Measurements from ENCODE around the gene C2orf15.

The C2orf15 gene

DNA sequence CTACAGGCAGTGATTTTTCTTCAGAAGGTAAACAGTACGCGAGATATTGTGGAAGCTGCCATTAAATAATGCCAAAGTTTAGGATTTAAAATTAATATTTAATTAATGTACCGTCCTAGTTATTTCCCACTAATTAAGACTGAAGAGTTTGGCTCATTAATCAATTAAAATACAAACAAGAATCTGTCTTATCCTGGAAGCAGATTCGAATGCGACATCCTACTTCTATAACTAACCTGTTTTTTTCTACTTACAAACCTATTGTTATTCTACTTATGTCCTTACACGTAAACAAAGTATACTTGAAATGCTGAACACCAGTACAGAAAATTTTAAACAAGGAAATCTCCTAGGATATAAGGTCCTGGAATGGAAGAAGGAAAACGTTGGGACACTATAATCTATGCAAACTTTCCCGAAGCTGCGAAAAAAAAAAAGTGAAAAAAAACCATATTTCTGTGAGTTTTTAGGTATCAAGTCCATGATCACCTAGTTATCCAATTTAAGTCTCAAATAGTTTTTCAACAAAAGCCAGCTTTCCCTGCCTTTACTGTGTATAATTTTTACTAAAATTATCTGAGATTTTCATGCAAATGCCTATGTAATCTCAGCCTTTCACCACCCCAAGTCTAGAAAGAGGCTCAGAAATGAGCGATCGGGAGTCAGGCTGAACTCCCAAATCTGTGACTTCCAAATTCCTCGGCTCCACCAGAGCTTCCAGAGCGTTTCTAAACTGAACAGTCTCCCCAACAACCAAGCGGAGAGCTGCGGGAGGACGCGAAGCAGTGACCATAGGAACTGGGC, 1.2 kb upstream of the C2orf15 start:
- H3K9ac ChIP-seq (ENCODE audit: low read length in 2 of 2) = peak overlapping the region; percentile 60 to 67
- H3K36me3 ChIP-seq (ENCODE audit: control insufficient read depth in 2 of 2, insufficient read depth in 2 of 2, low read length in 2 of 2) = no peaks in the 10 kb centered on the region
- H3K27ac ChIP-seq (ENCODE audit: low read length) = no peak overlapping the region
- H3K9me3 ChIP-seq (ENCODE audit: control insufficient read depth in 2 of 2, low read length in 2 of 2) = no peaks in the 10 kb centered on the region
- H3K4me1 ChIP-seq (ENCODE audit: control insufficient read depth, insufficient read depth, low read length) = peaks cover 6% of the 10 kb centered on the region
- H3K27me3 ChIP-seq (ENCODE audit: control insufficient read depth in 1 of 2, insufficient read depth in 2 of 2, low read length in 2 of 2) = no peaks in the 10 kb centered on the region
- peak overlapping the region; percentile 83 to 95 for H3K4me3 ChIP-seq (ENCODE audit: low read length in 2 of 2)

DNA sequence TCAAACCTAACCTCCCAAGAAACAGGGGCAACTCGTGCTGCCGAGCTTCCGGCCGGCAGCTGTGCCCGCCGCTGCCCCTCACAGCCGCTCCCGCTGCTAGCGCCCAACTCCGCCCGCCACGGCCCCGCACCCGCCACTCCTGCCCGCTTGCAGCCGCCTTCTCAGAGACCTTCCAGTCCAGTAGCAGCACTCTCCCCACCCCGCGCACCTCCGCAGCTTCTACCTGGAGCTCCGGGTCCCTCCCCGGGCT, 722 bp upstream of the C2orf15 start:
- H3K27ac ChIP-seq (ENCODE audit: low read length) = no peak overlapping the region
- peak overlapping the region; percentile 60 to 67 for H3K9ac ChIP-seq (ENCODE audit: low read length in 2 of 2)
- H3K9me3 ChIP-seq (ENCODE audit: control insufficient read depth in 2 of 2, low read length in 2 of 2) = no peaks in the 10 kb centered on the region
- H3K4me3 ChIP-seq (ENCODE audit: low read length in 2 of 2) = peak overlapping the region; percentile 83 to 95
- H3K27me3 ChIP-seq (ENCODE audit: control insufficient read depth in 1 of 2, insufficient read depth in 2 of 2, low read length in 2 of 2) = no peaks in the 10 kb centered on the region
- H3K4me1 ChIP-seq (ENCODE audit: control insufficient read depth, insufficient read depth, low read length) = peaks cover 6% of the 10 kb centered on the region
- H3K36me3 ChIP-seq (ENCODE audit: control insufficient read depth in 2 of 2, insufficient read depth in 2 of 2, low read length in 2 of 2) = no peaks in the 10 kb centered on the region

DNA sequence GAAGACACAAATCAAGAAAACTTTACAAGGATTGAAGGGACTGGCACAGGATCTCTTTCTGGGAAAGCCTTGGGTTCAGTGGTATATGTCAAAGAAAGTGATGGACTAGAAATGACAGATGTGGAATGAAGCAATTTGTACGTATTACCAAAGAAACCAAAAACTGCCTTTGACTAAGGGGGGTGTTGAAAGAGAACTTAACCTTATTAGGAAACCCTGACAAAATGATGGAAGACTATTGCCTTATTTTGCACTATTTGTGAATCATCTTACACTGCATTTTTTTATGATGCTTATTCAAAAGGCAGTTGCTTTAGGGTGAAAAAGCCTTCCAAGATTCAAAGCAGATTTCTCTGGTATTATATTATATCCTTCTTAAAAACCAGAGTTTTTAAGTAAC, 9.2 kb downstream of the C2orf15 start:
- Histone ChIP-seq H3K36me3 (ENCODE audit: control insufficient read depth in 2 of 2, insufficient read depth in 2 of 2, low read length in 2 of 2) (no peaks in the 10 kb centered on the region), H3K27me3 (ENCODE audit: control insufficient read depth in 1 of 2, insufficient read depth in 2 of 2, low read length in 2 of 2) (no peaks in the 10 kb centered on the region), H3K4me1 (ENCODE audit: control insufficient read depth, insufficient read depth, low read length) (peaks cover 10% of the 10 kb centered on the region), H3K9ac (ENCODE audit: low read length in 2 of 2) (no peak overlapping the region), H3K9me3 (ENCODE audit: control insufficient read depth in 2 of 2, low read length in 2 of 2) (no peaks in the 10 kb centered on the region), H3K27ac (ENCODE audit: low read length) (no peak overlapping the region), H3K4me3 (ENCODE audit: low read length in 2 of 2) (no peak overlapping the region)

DNA sequence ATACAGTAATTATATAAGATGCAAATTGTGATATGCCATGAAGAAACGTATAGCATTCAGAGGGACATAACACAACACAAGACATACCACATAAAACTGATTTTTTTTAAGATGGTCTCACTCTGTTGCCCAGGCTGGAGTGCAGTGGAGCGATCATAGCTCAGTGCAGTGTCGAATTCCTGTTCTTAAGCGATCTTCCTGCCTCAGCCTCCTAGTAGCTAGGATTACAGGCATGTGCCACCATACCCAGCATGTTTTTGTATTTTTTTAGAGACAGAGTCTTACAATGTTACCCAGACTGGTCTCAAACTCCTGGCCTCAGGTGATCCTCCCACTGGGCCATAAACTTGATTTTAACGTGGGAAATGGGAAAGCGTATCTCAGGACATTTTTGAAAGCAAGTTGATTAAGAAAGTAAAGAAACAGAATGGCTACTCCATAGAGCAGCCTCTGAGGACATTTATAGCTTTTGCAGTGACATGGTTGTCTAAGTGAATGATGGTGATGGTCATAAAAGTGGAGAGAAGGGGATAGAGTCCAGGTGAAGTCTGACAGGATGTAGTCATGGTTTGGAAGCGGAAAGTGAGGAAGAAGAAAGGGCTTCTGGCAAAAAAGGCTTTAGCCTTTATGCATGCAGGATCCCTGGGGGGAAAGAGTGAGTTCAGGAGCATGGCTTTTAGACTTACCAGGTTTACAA, 10.8 kb downstream of the C2orf15 start:
- Histone ChIP-seq H3K9ac (ENCODE audit: low read length in 2 of 2) (no peak overlapping the region), H3K4me1 (ENCODE audit: control insufficient read depth, insufficient read depth, low read length) (peaks cover 11% of the 10 kb centered on the region), H3K27ac (ENCODE audit: low read length) (no peak overlapping the region), H3K36me3 (ENCODE audit: control insufficient read depth in 2 of 2, insufficient read depth in 2 of 2, low read length in 2 of 2) (no peaks in the 10 kb centered on the region), H3K9me3 (ENCODE audit: control insufficient read depth in 2 of 2, low read length in 2 of 2) (no peaks in the 10 kb centered on the region), H3K27me3 (ENCODE audit: control insufficient read depth in 1 of 2, insufficient read depth in 2 of 2, low read length in 2 of 2) (no peaks in the 10 kb centered on the region), H3K4me3 (ENCODE audit: low read length in 2 of 2) (no peak overlapping the region)

DNA sequence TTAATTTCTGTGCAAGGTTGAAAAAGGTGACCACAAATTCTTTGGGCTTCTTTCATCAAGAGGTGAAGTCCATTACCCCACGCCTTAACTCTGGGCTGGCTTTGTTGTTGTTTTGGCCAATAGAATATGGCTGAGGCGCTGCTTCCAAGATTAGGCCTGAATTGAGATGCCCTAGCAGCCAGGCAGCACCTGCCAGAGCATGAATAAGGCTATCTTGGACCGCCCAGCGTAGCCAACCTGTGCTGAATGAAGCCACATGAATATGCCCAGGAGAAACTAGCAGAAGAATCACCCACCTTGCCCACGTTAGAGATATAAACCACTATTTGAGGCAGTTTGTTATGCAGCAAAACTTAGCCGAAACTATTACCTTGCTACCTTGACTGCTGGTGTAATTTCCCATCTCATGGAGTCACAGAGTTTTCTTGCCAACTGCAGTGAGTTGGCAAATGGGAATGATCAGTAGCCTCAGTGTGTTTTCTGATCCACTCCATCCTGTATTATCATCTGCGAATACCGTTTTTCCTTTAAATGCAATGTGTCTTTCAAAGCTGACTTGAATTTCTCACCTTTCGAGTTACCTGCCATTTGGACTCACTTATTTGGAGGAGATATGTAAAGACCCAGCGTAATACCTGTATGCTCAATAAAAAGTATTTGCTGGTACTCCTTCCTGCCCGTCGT, 12.6 kb downstream of the C2orf15 start:
- peaks cover 11% of the 10 kb centered on the region for H3K4me1 ChIP-seq (ENCODE audit: control insufficient read depth, insufficient read depth, low read length)
- H3K9ac ChIP-seq (ENCODE audit: low read length in 2 of 2) = peak overlapping the region; percentile 83 to 91
- H3K4me3 ChIP-seq (ENCODE audit: low read length in 2 of 2) = peak overlapping the region; percentile 87 to 97
- H3K9me3 ChIP-seq (ENCODE audit: control insufficient read depth in 2 of 2, low read length in 2 of 2) = no peaks in the 10 kb centered on the region
- H3K27ac ChIP-seq (ENCODE audit: low read length) = peak overlapping the region; percentile 87
- no peaks in the 10 kb centered on the region for H3K27me3 ChIP-seq (ENCODE audit: control insufficient read depth in 1 of 2, insufficient read depth in 2 of 2, low read length in 2 of 2)
- H3K36me3 ChIP-seq (ENCODE audit: control insufficient read depth in 2 of 2, insufficient read depth in 2 of 2, low read length in 2 of 2) = peaks cover 0 to 2% of the 10 kb centered on the region in 2 donors

DNA sequence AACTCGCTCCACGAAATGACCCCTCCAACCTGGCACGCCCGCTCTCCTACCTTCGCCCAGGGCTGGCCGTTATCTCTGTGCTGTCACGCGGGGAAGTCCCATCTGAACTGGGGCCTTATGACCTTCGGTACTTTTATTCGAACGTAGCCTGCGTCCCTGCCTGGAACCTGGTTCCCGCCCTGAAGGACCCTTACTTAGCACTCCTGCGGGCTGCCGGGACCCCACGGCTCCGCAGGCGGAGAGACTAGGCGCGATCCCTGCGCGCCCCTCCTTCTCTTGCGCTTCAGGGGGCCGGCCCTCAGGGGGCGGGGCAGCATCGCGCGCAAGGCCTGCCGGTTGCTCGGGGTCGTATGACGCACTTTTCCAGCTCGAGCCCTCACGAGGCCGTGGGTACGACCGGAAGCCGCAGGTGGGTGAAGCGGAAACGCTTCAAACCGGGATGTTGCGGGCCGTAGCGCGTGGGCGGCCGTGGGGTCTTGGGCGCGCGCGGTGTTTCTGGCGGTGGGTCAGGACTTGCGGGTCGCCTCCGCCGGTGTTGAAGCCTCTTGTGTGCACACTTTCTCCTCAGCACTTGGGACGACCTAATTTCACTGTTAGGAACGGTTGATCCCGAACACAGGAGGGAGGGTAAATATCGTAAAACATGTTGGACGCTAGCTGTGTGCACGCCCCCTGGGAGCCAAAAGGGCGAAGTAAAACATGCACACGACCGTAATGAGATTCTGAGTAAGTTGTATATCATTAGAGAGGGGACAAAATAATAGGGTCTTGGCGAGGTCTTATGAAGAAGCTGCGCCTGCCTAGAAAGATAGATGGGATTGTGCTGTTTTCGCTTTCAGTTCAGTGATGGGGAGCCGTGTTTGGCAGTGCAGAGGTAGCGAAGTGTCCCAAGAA, 13.4 kb downstream of the C2orf15 start, which contains the start of the genes LIPT1 and TSGA10:
Gene LIPT1 (plus strand): TSS at position 325 of the 894 bp plus-strand sequence. CDS start 6,991 bp downstream, outside the sequence.
Gene TSGA10 (minus strand): TSS at position 300 of the 894 bp plus-strand sequence. CDS start 45,503 bp downstream, outside the sequence.
- Histone ChIP-seq H3K36me3 (ENCODE audit: control insufficient read depth in 2 of 2, insufficient read depth in 2 of 2, low read length in 2 of 2) (peaks cover 2 to 4% of the 10 kb centered on the region in 2 donors), H3K27me3 (ENCODE audit: control insufficient read depth in 1 of 2, insufficient read depth in 2 of 2, low read length in 2 of 2) (no peaks in the 10 kb centered on the region), H3K9ac (ENCODE audit: low read length in 2 of 2) (peak within 1 kb of the TSS; percentile 83 to 91), H3K27ac (ENCODE audit: low read length) (peak within 1 kb of the TSS; percentile 87), H3K9me3 (ENCODE audit: control insufficient read depth in 2 of 2, low read length in 2 of 2) (no peaks in the 10 kb centered on the region), H3K4me1 (ENCODE audit: control insufficient read depth, insufficient read depth, low read length) (peaks cover 11% of the 10 kb centered on the region), H3K4me3 (ENCODE audit: low read length in 2 of 2) (peak within 1 kb of the TSS; percentile 87 to 97)

DNA sequence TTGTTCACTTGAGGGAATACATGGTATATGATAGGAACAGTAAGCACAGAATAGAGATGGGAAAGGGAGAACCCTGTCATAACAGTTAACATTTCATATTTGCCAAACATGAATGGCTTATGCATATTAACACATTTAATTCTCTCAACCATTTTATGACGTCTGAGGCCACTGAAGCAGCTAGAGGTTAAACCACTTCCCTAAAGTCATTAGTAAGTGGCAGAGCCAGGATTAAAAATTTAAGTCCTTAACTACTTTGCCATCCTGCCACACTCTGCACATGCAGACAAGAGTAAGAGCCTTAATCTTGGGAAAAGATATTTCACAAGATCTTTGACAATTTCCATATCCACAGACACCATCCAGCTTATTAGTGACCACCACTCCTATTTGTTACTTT, 15.4 kb downstream of the C2orf15 start:
- Histone ChIP-seq H3K9ac (ENCODE audit: low read length in 2 of 2) (no peak overlapping the region), H3K36me3 (ENCODE audit: control insufficient read depth in 2 of 2, insufficient read depth in 2 of 2, low read length in 2 of 2) (peaks cover 2 to 6% of the 10 kb centered on the region in 2 donors), H3K9me3 (ENCODE audit: control insufficient read depth in 2 of 2, low read length in 2 of 2) (no peaks in the 10 kb centered on the region), H3K27ac (ENCODE audit: low read length) (no peak overlapping the region), H3K4me1 (ENCODE audit: control insufficient read depth, insufficient read depth, low read length) (peaks cover 11% of the 10 kb centered on the region), H3K4me3 (ENCODE audit: low read length in 2 of 2) (no peak overlapping the region), H3K27me3 (ENCODE audit: control insufficient read depth in 1 of 2, insufficient read depth in 2 of 2, low read length in 2 of 2) (no peaks in the 10 kb centered on the region)

DNA sequence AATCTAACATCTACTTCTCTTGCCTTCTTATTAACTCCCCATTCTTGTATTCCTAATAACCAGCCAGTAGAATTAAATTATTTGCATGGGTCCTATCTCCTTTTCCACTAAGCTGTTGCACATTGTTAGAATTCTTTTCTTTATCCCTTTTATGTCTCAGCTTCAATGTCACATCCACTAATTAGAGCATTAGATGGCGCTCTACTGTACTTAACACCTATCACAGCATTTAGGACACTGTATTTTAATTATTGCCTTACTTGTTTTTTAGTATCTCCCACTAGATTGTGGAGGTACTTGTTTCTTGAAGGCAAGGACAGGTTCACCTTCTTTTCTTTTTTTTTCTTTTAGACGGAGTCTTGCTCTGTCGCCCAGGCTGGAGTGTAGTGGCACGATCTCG, 17.1 kb downstream of the C2orf15 start:
- Histone ChIP-seq H3K36me3 (ENCODE audit: control insufficient read depth in 2 of 2, insufficient read depth in 2 of 2, low read length in 2 of 2) (peaks cover 2 to 14% of the 10 kb centered on the region in 2 donors), H3K27me3 (ENCODE audit: control insufficient read depth in 1 of 2, insufficient read depth in 2 of 2, low read length in 2 of 2) (no peaks in the 10 kb centered on the region), H3K27ac (ENCODE audit: low read length) (no peak overlapping the region), H3K4me3 (ENCODE audit: low read length in 2 of 2) (no peak overlapping the region), H3K4me1 (ENCODE audit: control insufficient read depth, insufficient read depth, low read length) (peaks cover 11% of the 10 kb centered on the region), H3K9ac (ENCODE audit: low read length in 2 of 2) (no peak overlapping the region), H3K9me3 (ENCODE audit: control insufficient read depth in 2 of 2, low read length in 2 of 2) (no peaks in the 10 kb centered on the region)

DNA sequence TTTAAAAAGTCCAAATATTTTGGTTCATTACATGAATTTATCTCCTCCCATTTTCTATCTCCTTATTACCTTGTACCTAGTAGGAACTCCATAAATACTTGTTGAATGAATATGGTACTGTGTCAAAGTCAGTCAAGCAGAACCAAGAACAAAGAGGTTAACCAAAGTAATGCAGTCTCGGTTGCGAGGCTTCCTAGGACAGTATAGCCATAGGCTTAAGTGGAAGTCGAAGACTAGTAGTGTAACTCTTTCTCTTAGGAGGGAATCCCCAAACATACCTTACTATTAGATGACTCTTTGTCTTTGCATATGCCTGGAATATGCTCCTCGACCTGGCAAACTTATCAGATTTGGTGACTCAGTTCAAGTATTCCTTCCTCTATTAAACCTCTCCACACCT, 18.1 kb downstream of the C2orf15 start:
- Histone ChIP-seq H3K27ac (ENCODE audit: low read length) (no peak overlapping the region), H3K27me3 (ENCODE audit: control insufficient read depth in 1 of 2, insufficient read depth in 2 of 2, low read length in 2 of 2) (no peaks in the 10 kb centered on the region), H3K9me3 (ENCODE audit: control insufficient read depth in 2 of 2, low read length in 2 of 2) (no peaks in the 10 kb centered on the region), H3K4me3 (ENCODE audit: low read length in 2 of 2) (no peak overlapping the region), H3K9ac (ENCODE audit: low read length in 2 of 2) (no peak overlapping the region), H3K36me3 (ENCODE audit: control insufficient read depth in 2 of 2, insufficient read depth in 2 of 2, low read length in 2 of 2) (peaks cover 2 to 14% of the 10 kb centered on the region in 2 donors), H3K4me1 (ENCODE audit: control insufficient read depth, insufficient read depth, low read length) (peaks cover 4% of the 10 kb centered on the region)

DNA sequence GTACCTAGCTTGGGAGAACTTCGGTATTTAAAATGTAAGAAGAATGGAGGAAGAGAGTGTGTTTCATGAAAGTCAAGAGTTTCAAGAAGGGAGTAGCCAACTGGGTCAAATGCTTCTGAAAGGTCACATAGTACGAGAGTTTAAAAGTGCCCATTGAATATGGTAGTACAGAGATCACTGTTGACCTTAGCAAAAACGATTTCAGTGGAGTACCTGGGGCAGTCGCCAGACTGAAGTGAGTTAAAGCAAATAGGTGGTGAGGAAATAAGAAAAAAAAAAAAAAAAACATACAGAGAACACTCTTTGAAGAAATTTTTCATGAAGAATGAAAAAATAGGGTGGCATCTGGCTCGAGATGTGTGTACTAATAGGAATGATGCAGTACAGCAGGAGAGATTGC, 24.7 kb downstream of the C2orf15 start:
- Histone ChIP-seq H3K9ac (ENCODE audit: low read length in 2 of 2) (no peak overlapping the region), H3K36me3 (ENCODE audit: control insufficient read depth in 2 of 2, insufficient read depth in 2 of 2, low read length in 2 of 2) (peaks cover 7 to 31% of the 10 kb centered on the region in 2 donors)

More for the DNA sequence above, 24.7 kb downstream of the C2orf15 start:
- no peaks in the 10 kb centered on the region for H3K4me1 ChIP-seq (ENCODE audit: control insufficient read depth, insufficient read depth, low read length)
- H3K4me3 ChIP-seq (ENCODE audit: low read length in 2 of 2) = no peak overlapping the region
- H3K9me3 ChIP-seq (ENCODE audit: control insufficient read depth in 2 of 2, low read length in 2 of 2) = no peaks in the 10 kb centered on the region
- H3K27me3 ChIP-seq (ENCODE audit: control insufficient read depth in 1 of 2, insufficient read depth in 2 of 2, low read length in 2 of 2) = no peaks in the 10 kb centered on the region
- no peak overlapping the region for H3K27ac ChIP-seq (ENCODE audit: low read length)
